ENCODE data around the gene ESRRB.

GRCh38 chr14:76450476-76450875, 74.5 kb downstream of the ESRRB start:
- TF ChIP-seq POLR2AphosphoS5 (IDR thresholded peaks at IDR 0.05), result no peak
- TF ChIP-seq CTCF (IDR thresholded peaks at IDR 0.05), result no peak
- no peak for TF ChIP-seq POLR2A (IDR thresholded peaks at IDR 0.05)

All from breast epithelium (tissue), 3 donors.